HG02588 (cell line): ENCODE data around the gene PRMT9.

Experiments
- ATAC-seq: cut with Tn5 transposase; IDR thresholded peaks from one replicate; pipeline ENCODE4 v1.9.1; 2021; ENCODE audit warnings: mild to moderate bottlenecking, moderate library complexity; ENCODE audit not compliant: unreplicated experiment

Gene PRMT9

DNA sequence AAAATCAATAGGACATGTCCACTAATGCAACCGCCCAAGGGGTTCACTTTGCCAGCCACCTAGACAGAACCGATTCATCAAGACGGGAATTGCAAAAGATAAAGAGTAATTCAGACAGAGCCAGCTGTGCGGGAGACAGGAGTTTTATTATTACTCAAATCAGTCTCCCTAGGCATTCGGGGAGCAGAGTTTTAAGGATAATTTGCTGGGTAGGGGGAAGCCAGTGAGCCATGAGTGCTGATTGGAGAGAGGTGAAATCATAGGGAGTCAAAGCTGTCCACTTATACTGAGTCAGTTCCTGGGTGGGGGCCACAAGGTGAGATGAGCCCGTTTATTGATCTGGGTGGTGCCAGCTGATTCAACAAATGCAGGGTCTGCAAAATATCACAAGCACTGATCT, 58.2 kb downstream of the PRMT9 start:
- ATAC-seq = no peak

GRCh38 chr4:147620315-147620714, 63.6 kb downstream of the PRMT9 start:
- ATAC-seq = no peak

DNA sequence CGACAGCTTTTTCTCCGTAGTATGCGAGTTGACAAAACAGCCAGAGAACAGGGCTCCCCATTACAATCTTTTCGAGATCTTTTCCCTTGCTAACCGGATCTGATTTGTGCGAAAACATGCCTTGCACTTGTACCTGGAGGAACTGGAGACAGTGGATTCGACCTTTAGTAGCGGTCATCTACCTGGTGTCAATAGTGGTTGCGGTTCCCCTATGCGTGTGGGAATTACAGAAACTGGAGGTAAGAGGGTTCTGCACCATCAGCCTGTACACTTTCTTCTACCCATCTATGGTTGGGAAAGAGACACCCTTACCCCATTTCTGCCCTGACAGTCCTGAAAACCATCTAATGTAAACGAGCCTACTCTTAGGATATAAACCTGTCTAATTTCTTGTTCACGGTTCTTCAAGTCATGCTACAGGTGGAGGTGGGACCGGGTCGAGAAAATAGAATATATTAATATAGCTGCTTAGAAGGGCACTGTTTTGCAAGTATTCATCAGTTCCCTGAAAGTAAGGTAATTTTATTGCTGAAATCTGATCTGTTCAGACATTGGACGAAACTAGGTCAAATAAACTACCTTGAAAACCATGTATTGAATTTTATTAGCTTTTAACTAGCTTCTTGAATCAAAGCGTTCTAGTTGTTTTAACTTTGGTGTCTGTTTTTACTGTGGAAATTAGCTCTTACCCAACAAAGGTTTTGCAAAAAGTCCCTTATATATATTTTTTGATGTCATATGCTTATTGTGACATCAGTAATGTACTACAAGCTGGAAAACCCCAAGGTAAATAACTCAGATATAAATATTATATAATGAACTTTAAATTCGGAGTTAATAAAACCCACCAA, 65.9 kb downstream of the PRMT9 start:
- ATAC-seq = peak; percentile 11

DNA sequence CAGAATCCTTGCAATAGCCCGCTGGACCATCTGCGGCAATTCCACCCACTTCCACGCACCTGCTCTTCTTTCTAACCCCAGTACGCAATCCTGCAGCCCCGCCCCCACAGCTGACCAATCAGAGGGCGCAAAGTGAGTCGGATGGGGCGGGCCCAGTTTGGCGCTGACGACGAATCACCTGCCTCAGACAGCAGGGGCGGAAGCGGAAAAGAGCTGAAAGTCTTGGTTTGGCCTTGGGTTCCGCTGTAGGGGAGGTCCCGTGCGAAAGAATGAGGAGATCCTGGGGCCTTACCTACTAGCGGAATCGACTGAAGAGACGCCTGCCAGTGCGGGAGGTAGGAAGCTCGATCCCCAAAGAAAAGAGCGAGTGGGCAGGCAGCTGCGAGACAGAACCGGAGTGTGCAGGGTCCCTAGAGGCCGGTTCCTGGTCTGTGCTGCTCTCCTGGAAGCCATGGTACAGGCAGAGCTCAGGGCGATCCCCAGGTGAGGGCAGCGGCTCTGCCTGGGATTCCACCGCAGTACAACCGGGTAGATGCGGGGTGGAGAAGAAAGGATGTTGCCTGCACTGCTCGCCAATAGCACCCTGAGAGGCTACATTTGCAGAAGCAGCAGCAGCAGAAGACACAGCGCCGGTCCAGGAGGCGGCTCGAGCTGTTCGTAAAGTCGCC, 66.7 kb downstream of the PRMT9 start, which contains the start of gene TMEM184C:
Gene TMEM184C (plus strand): TSS at position 225 of the 668 bp plus-strand sequence. CDS start 560 bp downstream, outside the sequence.
- peak; percentile 100 for ATAC-seq

DNA sequence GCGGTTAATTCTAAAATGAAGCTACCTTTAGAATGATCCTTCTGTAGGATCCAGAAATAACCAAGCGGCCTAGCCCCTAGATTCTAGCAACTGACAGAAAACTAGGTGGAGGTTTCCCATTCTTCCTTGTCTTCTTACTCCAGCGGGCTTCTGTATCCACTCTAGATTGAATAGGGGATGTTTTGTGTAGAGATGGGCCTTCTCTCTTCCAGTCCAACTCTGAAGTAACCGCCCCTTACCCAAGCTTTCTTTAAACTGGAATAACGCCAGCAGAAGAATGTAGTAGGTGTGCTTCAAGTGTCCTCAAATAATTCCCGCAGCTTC, 67.2 kb downstream of the PRMT9 start:
- ATAC-seq = peak; percentile 9

- ATAC-seq = no peak
Measured at GRCh38 chr4:147610686-147611085, 73.3 kb downstream of the PRMT9 start.

DNA sequence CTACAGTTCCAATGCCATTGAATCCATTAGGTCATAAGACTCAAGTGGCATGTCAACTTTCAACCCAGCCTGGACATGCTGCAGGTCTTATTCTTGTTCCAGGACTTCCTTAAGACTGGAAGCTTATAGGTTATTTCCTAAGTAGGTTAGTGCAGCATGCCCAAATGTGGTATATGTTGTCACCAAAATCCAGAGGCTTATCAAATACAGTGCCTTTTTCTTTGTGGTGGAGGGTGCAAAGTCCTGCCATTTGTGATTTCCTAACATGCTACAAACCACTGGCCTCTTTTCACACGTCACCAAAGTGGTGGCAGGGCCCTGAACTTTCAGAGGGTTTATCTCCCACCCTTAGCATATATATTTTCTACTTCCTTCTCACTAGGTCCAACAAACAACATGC, 76.5 kb downstream of the PRMT9 start:
- no peak for ATAC-seq

GRCh38 chr4:147605499-147605898, 78.5 kb downstream of the PRMT9 start:
- ATAC-seq = no peak

GRCh38 chr4:147599769-147600168, 84.2 kb downstream of the PRMT9 start:
- ATAC-seq = no peak

GRCh38 chr4:147599206-147599605, 84.8 kb downstream of the PRMT9 start:
- ATAC-seq = no peak

DNA sequence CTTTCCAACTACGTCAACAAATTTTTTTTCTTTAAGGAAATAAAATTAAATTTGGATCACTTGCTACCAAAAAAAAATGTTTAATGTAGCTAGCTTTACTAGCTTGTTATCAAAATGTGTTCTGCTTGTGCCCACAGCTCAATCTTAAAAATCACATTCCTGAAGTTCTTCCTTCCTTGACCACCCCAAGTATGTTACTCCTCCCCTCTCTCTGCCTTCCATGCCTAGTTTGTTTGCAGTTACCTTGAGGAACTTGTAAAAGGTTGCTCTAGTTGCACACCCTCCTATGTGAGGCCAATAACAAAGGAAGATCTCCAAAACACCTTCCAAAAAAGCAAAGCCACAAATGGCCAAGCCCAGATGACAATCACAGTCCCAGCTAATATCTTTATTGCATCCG, 86.4 kb downstream of the PRMT9 start:
- ATAC-seq = no peak

DNA sequence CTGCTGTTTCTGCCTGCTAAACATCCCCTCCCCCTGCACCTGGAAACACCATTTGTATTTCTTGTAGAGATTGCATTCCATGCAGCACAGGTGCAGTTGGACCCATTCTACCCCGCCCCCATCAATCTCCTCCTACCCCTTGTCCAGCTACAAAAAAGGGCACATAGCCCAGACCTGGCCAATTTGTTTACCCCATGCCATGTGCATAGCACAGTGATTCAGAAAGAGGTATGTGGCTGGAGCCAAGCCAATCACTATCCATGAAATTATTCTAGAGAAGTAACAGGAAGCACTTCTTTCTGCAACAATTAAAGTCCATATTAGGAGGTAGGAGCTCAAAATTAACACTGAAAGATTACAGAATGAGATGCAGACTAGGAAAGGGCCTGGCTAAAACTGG, 87.0 kb downstream of the PRMT9 start:
- ATAC-seq = no peak

GRCh38 chr4:147596377-147596776, 87.6 kb downstream of the PRMT9 start:
- ATAC-seq = no peak

- ATAC-seq = no peak
Measured at GRCh38 chr4:147594578-147594977, 89.4 kb downstream of the PRMT9 start.

DNA sequence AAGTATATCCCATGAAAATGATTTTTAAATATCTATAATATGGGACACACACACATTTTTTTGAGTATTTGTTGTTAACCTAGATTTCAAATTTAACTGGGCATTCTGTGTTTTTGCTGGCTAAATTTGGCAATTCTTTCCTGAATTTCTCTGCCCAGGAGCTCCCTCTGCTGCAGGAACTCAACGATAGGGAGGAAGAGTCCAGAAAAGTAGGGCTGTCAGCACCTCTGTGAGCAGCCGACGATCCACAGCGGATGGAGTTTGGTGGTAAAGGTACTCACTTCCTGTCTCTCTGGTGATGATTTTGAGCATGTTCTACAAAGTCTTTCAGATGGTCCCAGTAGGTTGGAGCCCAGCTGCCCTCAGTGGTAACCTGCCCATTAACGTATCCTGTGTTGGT, 89.9 kb downstream of the PRMT9 start:
- no peak for ATAC-seq

GRCh38 chr4:147591106-147591505, 92.9 kb downstream of the PRMT9 start:
- no peak for ATAC-seq

DNA sequence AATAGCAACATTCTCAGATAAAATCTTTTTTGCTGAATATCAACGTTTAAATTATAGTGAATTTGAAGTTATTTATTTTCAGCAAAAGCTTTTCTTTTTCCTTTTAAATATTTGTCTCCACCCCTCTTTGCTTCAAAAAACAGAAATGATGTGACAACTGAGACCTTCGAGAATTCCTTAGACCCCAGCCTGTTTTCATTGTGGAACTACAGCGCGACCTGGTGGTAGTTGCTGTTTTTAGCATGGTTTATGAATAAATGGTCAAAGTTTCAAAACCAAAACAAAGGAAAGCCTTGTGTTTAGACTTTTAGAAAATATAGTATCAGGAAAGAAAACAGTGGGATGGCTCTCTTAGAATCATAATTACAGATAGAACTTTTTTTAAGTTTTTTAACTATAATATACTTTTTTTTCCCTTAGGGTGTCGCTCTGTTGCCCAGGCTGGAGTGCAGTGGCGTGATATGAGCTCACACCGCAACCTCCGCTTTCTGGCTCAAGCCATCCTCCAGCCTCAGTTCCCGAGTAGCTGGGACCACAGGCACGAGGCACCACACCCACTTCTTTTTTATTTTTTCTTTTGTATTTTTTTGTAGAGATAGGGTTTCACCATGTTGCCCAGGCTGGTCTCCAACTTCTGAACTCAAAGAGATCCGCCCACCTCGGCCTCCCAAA, 93.6 kb downstream of the PRMT9 start:
- no peak for ATAC-seq

- ATAC-seq = no peak
Measured at GRCh38 chr4:147589586-147589985, 94.4 kb downstream of the PRMT9 start.
